Measurements from ENCODE around the gene USP24. TPM values are rescaled to one million over a fixed set of nuclear protein-coding genes. Genes with fewer than 3 reads are reported as not detected.

The USP24 gene
- polyA plus RNA-seq, 1 experiment = 20.9 TPM

- CTCF ChIA-PET = no interaction called here
- no peak for DNase-seq (ENCODE audit: low read depth, low spot score)
- no peaks in the 10 kb centered on the region for H3K27me3 ChIP-seq (ENCODE audit: control insufficient read depth, insufficient read depth, low read length)
- POLR2A ChIA-PET = no interaction called here
- no peak overlapping the region for H3K27ac ChIP-seq (ENCODE audit: low read depth, low read length)
- no peak overlapping the region for H3K4me3 ChIP-seq (ENCODE audit: low read depth, low read length)
- no peaks in the 10 kb centered on the region for H3K9me3 ChIP-seq (ENCODE audit: control insufficient read depth, insufficient read depth, low read length)
- no peak for TF ChIP-seq CTCF (IDR thresholded peaks at IDR 0.05; ENCODE audit: low read depth, low read length)
Measured at GRCh38 chr1:55170426-55170825, 44.7 kb downstream of the USP24 start.

GRCh38 chr1:55169126-55169525 is 46.0 kb downstream of the USP24 start:
- Histone ChIP-seq H3K4me3 (ENCODE audit: low read depth, low read length) (no peak overlapping the region), H3K27me3 (ENCODE audit: control insufficient read depth, insufficient read depth, low read length) (no peaks in the 10 kb centered on the region)
- POLR2A ChIA-PET = no interaction called here

GRCh38 chr1:55168353-55168752 is 46.8 kb downstream of the USP24 start:
- no peak for TF ChIP-seq CTCF (IDR thresholded peaks at IDR 0.05; ENCODE audit: low read depth, low read length)
- no peak for DNase-seq (ENCODE audit: low read depth, low spot score)
- Histone ChIP-seq H3K9me3 (ENCODE audit: control insufficient read depth, insufficient read depth, low read length) (no peaks in the 10 kb centered on the region), H3K27me3 (ENCODE audit: control insufficient read depth, insufficient read depth, low read length) (no peaks in the 10 kb centered on the region), H3K4me3 (ENCODE audit: low read depth, low read length) (no peak overlapping the region), H3K27ac (ENCODE audit: low read depth, low read length) (no peak overlapping the region)
- CTCF ChIA-PET = no interaction called here
- POLR2A ChIA-PET = no interaction called here

More at GRCh38 chr1:55169126-55169525, 46.0 kb downstream of the USP24 start:
- Histone ChIP-seq H3K9me3 (ENCODE audit: control insufficient read depth, insufficient read depth, low read length) (no peaks in the 10 kb centered on the region), H3K27ac (ENCODE audit: low read depth, low read length) (no peak overlapping the region)
- TF ChIP-seq CTCF (IDR thresholded peaks at IDR 0.05; ENCODE audit: low read depth, low read length) = no peak
- CTCF ChIA-PET = no interaction called here
- DNase-seq (ENCODE audit: low read depth, low spot score) = no peak

GRCh38 chr1:55167224-55167871 is 47.8 kb downstream of the USP24 start:
- no peak for DNase-seq (ENCODE audit: low read depth, low spot score)
- ChIA-PET POLR2A (interaction anchor here (1.1 kb wide), 1 partner anchor 473 kb away, joined by 3 read pairs; no protein-coding TSS in a partner anchor), CTCF (interaction anchor here (1.1 kb wide), 1 partner anchor 27 kb away, joined by 4 read pairs; no protein-coding TSS in a partner anchor)
- Histone ChIP-seq H3K9me3 (ENCODE audit: control insufficient read depth, insufficient read depth, low read length) (no peaks in the 10 kb centered on the region), H3K4me3 (ENCODE audit: low read depth, low read length) (no peak overlapping the region), H3K27me3 (ENCODE audit: control insufficient read depth, insufficient read depth, low read length) (no peaks in the 10 kb centered on the region), H3K27ac (ENCODE audit: low read depth, low read length) (no peak overlapping the region)
- no peak for TF ChIP-seq CTCF (IDR thresholded peaks at IDR 0.05; ENCODE audit: low read depth, low read length)

GRCh38 chr1:55164906-55165305 is 50.3 kb downstream of the USP24 start:
- CTCF ChIA-PET = no interaction called here
- no peak for TF ChIP-seq CTCF (IDR thresholded peaks at IDR 0.05; ENCODE audit: low read depth, low read length)
- H3K27me3 ChIP-seq (ENCODE audit: control insufficient read depth, insufficient read depth, low read length) = no peaks in the 10 kb centered on the region

More at GRCh38 chr1:55164906-55165305, 50.3 kb downstream of the USP24 start:
- Histone ChIP-seq H3K4me3 (ENCODE audit: low read depth, low read length) (no peak overlapping the region), H3K27ac (ENCODE audit: low read depth, low read length) (no peak overlapping the region), H3K9me3 (ENCODE audit: control insufficient read depth, insufficient read depth, low read length) (no peaks in the 10 kb centered on the region)
- no peak for DNase-seq (ENCODE audit: low read depth, low spot score)
- POLR2A ChIA-PET = no interaction called here
